Fibroblast of lung (primary cell): ENCODE measurements around the gene LOXHD1. TPM values are rescaled to one million over a fixed set of nuclear protein-coding genes. Genes with fewer than 3 reads are reported as not detected.

Source experiments
- DNase-seq, 2 donors: peaks; one replicate each; pipeline versions ENCODE4 v3.0.0 to v3.0.0-alpha.2; 2010; ENCODE audit warnings: low read depth in 2 of 2
- H2AFZ ChIP-seq: 2 replicates; pipeline ENCODE4 v1.5.1; 2012; ENCODE audit warnings: low read length, control low read depth, inconsistent platforms
- H3K27ac ChIP-seq: 2 replicates; pipeline ENCODE4 v1.5.1; 2011; ENCODE audit warnings: low read length, control low read depth; ENCODE audit not compliant: insufficient read depth
- H3K27me3 ChIP-seq: 2 replicates; pipeline ENCODE4 v1.5.1; 2011; ENCODE audit warnings: mild to moderate bottlenecking, low read length; ENCODE audit not compliant: control insufficient read depth, insufficient read depth
- H3K36me3 ChIP-seq: 2 replicates; pipeline ENCODE4 v1.5.1; 2011; ENCODE audit warnings: low read length; ENCODE audit not compliant: control insufficient read depth, insufficient read depth
- H3K4me1 ChIP-seq: 2 replicates; pipeline ENCODE4 v1.5.1; 2011; ENCODE audit warnings: low read length; ENCODE audit not compliant: control insufficient read depth, insufficient read depth; ENCODE audit errors: extremely low read depth
- H3K4me2 ChIP-seq: 2 replicates; pipeline ENCODE4 v1.5.1; 2011; ENCODE audit warnings: low read length, control low read depth; ENCODE audit not compliant: insufficient read depth; ENCODE audit errors: extremely low read depth
- H3K4me3 ChIP-seq, 4 experiments: fragments of 200-600 bp in 1 of 4; sonication (generic) in 1 of 4; replicated peaks in 1 of 4; 2 replicates each; pipeline ENCODE4 v1.5.1; 2011 to 2016; ENCODE audit warnings: low read length in 4 of 4, low read depth in 3 of 4, mild to moderate bottlenecking in 3 of 4, control low read depth in 2 of 4, inconsistent platforms in 1 of 4, mixed read lengths in 1 of 4; ENCODE audit not compliant: insufficient read depth in 1 of 4; ENCODE audit errors: control extremely low read depth in 1 of 4
- H3K79me2 ChIP-seq: 2 replicates; pipeline ENCODE4 v1.5.1; 2012; ENCODE audit warnings: mild to moderate bottlenecking, low read length, inconsistent platforms; ENCODE audit not compliant: control insufficient read depth, insufficient read depth
- H3K9ac ChIP-seq: 2 replicates; pipeline ENCODE4 v1.5.1; 2011; ENCODE audit warnings: mild to moderate bottlenecking, low read length, control low read depth; ENCODE audit not compliant: insufficient read depth
- H3K9me3 ChIP-seq: 2 replicates; pipeline ENCODE4 v1.5.1; 2012; ENCODE audit warnings: low read depth, low read length; ENCODE audit not compliant: control insufficient read depth, insufficient read depth
- H4K20me1 ChIP-seq: 2 replicates; pipeline ENCODE4 v1.5.1; 2011; ENCODE audit warnings: low read length; ENCODE audit not compliant: control insufficient read depth, insufficient read depth; ENCODE audit errors: extremely low read depth
- EZH2 ChIP-seq: IDR thresholded peaks from 2 replicates; pipeline ENCODE4 v1.5.1; 2012; ENCODE audit warnings: low read length, control low read depth, mild to moderate bottlenecking; ENCODE audit errors: missing control alignments
- polyA plus RNA-seq, 2 donors: library from polyadenylated mRNA; depleted of rRNA in 1 of 2; stranded (reverse) in 1 of 2; unstranded in 1 of 2; fragments of >200 nt; gene quantifications; 2 replicates each; pipeline ENCODE4 v1.2.1, GENCODE V29; 2011 to 2012; ENCODE audit warnings: missing spikeins in 1 of 2
- total RNA-seq: library from RNA; depleted of rRNA; stranded (reverse); fragments of >200 nt; gene quantifications from 2 replicates; pipeline ENCODE4 v1.2.1, GENCODE V29; 2014
- TF ChIP-seq, protein P1 (sequence below), 2 donors: IDR thresholded peaks in 1 of 2; conservative IDR thresholded peaks in 1 of 2; 1 replicate in 1 of 2; 2 replicates in 1 of 2; pipeline ENCODE4 v1.5.1; 2011 to 2012; ENCODE audit warnings: low read length in 2 of 2, control low read depth in 1 of 2, inconsistent platforms in 1 of 2, low read depth in 1 of 2, mild to moderate bottlenecking in 1 of 2

LOXHD1 gene
- total and polyA plus RNA-seq, 2 donors (not counting 1 experiment from before 2014, with no cell fraction given) = not detected

DNA sequence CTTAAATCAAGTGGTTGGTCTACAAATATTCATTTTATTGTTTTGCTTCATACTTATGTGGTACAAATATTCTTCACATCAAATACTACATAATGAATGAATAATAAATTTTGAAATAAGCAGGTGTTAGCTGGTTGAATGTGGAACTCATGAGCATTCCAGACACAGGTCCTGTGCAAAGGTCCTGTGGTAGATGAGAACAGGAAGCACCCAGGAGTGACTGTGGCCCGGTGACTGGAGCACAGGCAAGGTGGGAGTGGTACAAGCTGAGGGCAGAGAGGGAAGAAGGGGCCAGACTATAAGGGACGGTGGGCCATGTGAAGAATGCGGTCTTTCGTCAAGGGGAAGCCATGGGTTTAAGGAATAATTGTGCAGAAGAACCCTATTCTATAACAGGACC is 26.2 kb upstream of the LOXHD1 start:
- no peak overlapping the region for H2AFZ ChIP-seq
- DNase-seq = no peak
- no peak overlapping the region for H3K27ac ChIP-seq
- no peak overlapping the region for H3K9ac ChIP-seq
- no peaks in the 10 kb centered on the region for H3K79me2 ChIP-seq
- no peak overlapping the region for H3K4me3 ChIP-seq
- H3K27me3 ChIP-seq = no peaks in the 10 kb centered on the region
- no peaks in the 10 kb centered on the region for H3K36me3 ChIP-seq
- no peaks in the 10 kb centered on the region for H3K4me1 ChIP-seq
- TF ChIP-seq, protein P1, sequence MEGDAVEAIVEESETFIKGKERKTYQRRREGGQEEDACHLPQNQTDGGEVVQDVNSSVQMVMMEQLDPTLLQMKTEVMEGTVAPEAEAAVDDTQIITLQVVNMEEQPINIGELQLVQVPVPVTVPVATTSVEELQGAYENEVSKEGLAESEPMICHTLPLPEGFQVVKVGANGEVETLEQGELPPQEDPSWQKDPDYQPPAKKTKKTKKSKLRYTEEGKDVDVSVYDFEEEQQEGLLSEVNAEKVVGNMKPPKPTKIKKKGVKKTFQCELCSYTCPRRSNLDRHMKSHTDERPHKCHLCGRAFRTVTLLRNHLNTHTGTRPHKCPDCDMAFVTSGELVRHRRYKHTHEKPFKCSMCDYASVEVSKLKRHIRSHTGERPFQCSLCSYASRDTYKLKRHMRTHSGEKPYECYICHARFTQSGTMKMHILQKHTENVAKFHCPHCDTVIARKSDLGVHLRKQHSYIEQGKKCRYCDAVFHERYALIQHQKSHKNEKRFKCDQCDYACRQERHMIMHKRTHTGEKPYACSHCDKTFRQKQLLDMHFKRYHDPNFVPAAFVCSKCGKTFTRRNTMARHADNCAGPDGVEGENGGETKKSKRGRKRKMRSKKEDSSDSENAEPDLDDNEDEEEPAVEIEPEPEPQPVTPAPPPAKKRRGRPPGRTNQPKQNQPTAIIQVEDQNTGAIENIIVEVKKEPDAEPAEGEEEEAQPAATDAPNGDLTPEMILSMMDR (conservative IDR thresholded peaks at IDR 0.05 in 1 of 2, IDR thresholded peaks at IDR 0.05 in 1 of 2; ENCODE audit: low read depth in 1 of 2, low read length in 2 of 2) = no peak
- TF ChIP-seq EZH2 = no peak
- no peaks in the 10 kb centered on the region for H3K9me3 ChIP-seq
- H3K4me2 ChIP-seq = no peak overlapping the region
- no peaks in the 10 kb centered on the region for H4K20me1 ChIP-seq

DNA sequence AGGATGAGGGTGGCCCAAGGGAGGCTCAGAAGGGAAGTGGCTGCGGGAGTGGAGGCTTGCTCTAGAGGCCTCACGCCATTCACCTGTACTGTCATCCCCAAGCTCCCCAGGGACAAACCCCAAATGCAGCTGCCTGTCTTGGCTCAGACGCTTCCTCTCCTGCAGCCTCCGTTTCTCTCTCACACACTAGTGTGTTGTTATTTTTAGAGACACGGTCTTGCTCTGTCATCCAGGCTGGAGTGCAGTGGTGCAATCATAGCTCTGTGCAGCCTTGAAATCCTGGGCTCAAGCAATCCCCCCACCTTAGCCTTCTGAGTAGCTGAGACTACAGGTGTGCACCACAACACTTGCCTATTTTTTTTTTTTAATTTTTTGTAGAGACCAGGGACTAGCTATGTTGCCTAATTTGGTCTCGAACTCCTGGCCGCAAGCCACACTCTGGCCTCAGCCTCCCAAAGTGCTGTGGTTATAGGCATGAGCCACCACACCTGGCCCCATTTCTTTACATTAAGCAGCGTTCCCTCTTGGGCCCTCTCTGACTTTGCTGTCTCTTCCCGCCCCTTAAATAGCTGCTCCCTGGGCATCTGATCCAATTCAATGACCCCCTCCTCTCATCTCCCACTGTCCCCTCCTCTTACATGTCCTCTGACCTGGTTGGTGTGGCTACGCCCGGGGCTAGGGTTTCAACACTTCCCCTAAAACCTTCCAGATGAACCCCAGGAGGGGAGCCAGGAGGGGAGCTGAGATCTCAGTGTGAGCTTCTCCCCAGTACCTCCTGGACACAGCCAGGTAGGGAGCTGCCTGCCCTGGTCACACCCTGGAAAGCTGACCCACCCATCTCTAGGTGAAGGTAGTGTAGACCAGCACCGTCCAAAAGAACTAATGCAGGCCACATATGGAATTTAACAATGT is 24.0 kb upstream of the LOXHD1 start:
- no peak overlapping the region for H3K27ac ChIP-seq
- no peak for DNase-seq
- TF ChIP-seq, protein P1 (conservative IDR thresholded peaks at IDR 0.05 in 1 of 2, IDR thresholded peaks at IDR 0.05 in 1 of 2; ENCODE audit: low read depth in 1 of 2, low read length in 2 of 2) = no peak
- no peak for TF ChIP-seq EZH2
- no peaks in the 10 kb centered on the region for H3K36me3 ChIP-seq
- no peaks in the 10 kb centered on the region for H4K20me1 ChIP-seq
- no peaks in the 10 kb centered on the region for H3K4me1 ChIP-seq
- H3K4me2 ChIP-seq = no peak overlapping the region
- no peaks in the 10 kb centered on the region for H3K9me3 ChIP-seq
- H3K79me2 ChIP-seq = no peaks in the 10 kb centered on the region
- no peak overlapping the region for H3K9ac ChIP-seq
- no peak overlapping the region for H2AFZ ChIP-seq
- H3K27me3 ChIP-seq = no peaks in the 10 kb centered on the region
- H3K4me3 ChIP-seq = no peak overlapping the region

DNA sequence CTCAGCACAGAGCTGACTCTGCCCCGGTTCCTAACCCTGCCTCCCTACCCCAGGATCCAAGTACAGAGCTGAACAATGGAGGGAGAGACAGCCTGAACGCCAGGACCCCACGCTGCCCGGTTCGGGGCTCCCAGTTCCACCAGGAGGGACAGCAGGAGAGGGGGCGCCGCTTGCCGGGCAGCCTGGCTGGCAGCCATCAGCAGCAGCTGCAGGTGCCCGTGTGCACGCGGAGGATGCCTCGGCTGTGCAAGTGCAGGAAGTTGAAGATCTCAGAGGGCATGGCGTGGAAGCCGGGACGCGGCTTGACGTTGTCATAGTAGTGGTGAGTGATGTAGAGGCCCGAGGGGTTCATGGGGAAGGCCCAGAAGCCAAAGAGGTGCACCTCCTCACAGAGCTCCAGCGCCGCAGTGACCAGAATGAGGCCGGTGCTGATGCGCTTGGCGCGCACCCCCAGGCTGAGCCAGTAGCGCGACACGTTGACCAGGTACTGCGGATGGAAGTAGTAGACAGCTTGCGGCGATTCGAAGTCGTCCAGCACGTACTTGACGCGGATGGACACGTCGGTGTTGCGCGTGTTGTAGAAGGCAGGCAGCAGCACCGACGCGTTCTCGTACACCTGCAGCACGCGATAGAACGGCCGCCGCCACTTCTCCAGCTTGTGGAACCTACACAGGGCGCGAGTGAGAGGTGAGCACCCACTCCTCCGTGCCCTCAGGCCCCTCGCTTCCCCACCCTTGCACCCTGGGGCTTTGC is 23.0 kb upstream of the LOXHD1 start:
- DNase-seq = no peak
- no peak overlapping the region for H2AFZ ChIP-seq
- no peak overlapping the region for H3K4me3 ChIP-seq
- TF ChIP-seq EZH2 = no peak
- TF ChIP-seq, protein P1 (conservative IDR thresholded peaks at IDR 0.05 in 1 of 2, IDR thresholded peaks at IDR 0.05 in 1 of 2; ENCODE audit: low read depth in 1 of 2, low read length in 2 of 2) = no peak
- H3K27me3 ChIP-seq = no peaks in the 10 kb centered on the region
- no peak overlapping the region for H3K27ac ChIP-seq
- H4K20me1 ChIP-seq = no peaks in the 10 kb centered on the region
- no peak overlapping the region for H3K4me2 ChIP-seq
- H3K9ac ChIP-seq = no peak overlapping the region
- no peaks in the 10 kb centered on the region for H3K9me3 ChIP-seq
- H3K79me2 ChIP-seq = no peaks in the 10 kb centered on the region
- no peaks in the 10 kb centered on the region for H3K36me3 ChIP-seq
- no peaks in the 10 kb centered on the region for H3K4me1 ChIP-seq
